Stimulated activated naive CD8-positive, alpha-beta T cell treated with anti-CD3 and anti-CD28 coated beads, Interleukin-15, amount 100 ng/mL, for 72 hours (primary cell): Measurements from ENCODE around the gene USP12.
A peak's percentile ranks its signal among the peaks of the same experiment; 100 is the strongest.

Source experiments
- ATAC-seq: fragments of 150-1000 bp; cut with Tn5 transposase; 2 replicates; pipeline ENCODE4 v1.10.0; 2021; ENCODE audit warnings: mild to moderate bottlenecking, moderate library complexity
- DNase-seq, 2 donors: peaks; one replicate each; pipeline ENCODE4 v3.0.0; 2021 to 2022
- H3K27ac Mint-ChIP-seq, 2 donors: one replicate each; pipeline ENCODE4 v1.8.0; 2022; ENCODE audit warnings: mild to moderate bottlenecking in 2 of 2, mixed read lengths in 2 of 2, moderate library complexity in 2 of 2
- H3K27me3 Mint-ChIP-seq: one replicate; pipeline ENCODE4 v1.8.0; 2022; ENCODE audit warnings: mixed read lengths
- H3K4me1 Mint-ChIP-seq: one replicate; pipeline ENCODE4 v1.8.0; 2022; ENCODE audit warnings: mild to moderate bottlenecking, mixed read lengths
- H3K4me3 Mint-ChIP-seq, 2 donors: one replicate each; pipeline ENCODE4 v1.8.0; 2022; ENCODE audit warnings: mild to moderate bottlenecking in 2 of 2, mixed read lengths in 2 of 2, moderate library complexity in 1 of 2
- H3K9me3 Mint-ChIP-seq, 2 donors: one replicate each; pipeline ENCODE4 v1.8.0; 2022; ENCODE audit warnings: mixed read lengths in 2 of 2

The USP12 gene

DNA sequence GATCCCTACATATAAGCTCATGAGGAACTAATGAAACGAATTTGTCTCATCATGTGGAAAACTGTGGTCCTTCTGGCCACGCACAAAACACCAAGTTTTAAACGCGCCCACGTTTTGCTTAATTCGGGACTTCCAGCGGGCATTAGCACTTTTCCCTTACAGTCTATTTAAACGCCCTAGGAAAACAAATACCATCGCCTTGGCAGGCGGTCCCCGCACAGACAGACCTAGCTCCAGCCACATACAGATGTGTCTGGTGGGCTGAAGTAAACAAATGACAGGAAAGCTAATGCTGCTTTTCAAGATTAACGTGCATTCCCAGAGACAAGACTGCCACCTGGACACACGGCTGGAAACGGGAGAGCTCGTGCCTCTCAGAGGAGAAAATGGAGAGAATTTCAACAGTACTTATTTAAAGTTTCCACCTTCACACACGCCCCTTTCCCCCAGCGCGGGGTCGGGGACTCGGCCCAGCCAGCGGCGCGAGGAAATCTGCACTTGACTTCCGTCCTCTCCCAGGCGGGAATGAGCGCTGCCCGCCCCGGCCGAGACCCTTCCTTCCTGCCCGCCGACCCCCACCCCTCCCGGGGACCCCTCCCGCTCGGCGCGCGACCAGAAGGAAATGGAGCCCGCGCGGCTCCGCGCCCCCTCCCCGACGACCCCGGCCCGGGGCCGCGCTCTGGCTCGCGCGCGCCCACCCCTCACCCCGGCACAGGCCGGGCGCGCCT lies 931 bp downstream of the USP12 start:
- Mint-ChIP-seq H3K9me3 (no peaks in the 10 kb centered on the region), H3K4me3 (peak overlapping the region; percentile 89 to 97), H3K27ac (peak overlapping the region; percentile 99), H3K4me1 (peaks cover 64% of the 10 kb centered on the region), H3K27me3 (no peaks in the 10 kb centered on the region)
- DNase-seq (peak; percentile 48 to 53), ATAC-seq (peak; percentile 11)

DNA sequence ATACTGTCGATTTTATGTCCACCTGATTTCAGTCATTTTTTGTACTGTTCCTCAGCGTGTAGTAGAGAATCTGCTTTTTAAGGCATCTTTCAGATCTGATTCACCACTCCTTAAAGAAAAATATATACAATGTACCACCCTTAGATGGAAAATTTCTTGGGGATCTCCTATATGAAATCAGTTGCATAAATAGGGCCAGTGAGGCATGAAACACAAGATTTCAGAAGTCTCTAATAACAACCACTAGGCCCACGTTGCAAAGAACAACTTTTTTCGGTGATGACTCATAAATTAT lies 1.4 kb downstream of the USP12 start:
- Mint-ChIP-seq H3K9me3 (no peaks in the 10 kb centered on the region), H3K27me3 (no peaks in the 10 kb centered on the region), H3K27ac (peak overlapping the region; percentile 99), H3K4me1 (peaks cover 68% of the 10 kb centered on the region), H3K4me3 (peak overlapping the region; percentile 89 to 97)
- DNase-seq: no peak
- ATAC-seq: peak; percentile 36

DNA sequence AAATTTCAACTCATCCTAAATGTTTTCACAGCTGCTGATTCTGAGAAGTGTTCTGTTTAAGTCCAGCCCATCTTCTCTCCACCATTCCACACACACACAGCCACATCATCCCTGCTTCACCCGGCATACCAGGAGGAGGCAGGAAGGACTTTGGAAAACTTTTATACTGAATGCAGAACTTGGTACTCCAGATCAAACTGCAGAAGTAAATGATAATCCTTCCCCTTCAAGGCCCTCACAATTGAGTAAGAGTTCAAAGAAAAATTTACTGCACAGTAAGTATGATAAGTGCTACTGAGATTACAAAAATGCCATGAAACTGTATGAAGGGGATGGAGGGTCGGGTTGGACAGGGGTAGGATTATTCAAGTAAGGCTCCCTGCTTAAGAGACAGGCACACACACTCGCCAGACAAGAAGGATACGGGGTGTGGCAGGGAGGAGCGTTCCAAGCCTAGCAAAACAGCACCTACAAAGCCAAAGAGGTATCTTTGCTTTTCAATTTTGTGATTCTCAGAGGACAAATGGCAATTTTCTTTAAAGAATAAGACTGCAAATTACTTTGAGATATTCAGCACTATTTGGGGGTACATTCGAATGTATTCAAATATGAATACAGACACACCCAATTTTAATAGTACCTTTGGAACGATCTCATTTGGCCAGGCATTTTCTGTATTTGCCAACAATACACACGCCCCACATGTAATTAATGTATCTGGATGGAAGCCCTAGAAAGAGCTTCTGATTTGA lies 2.5 kb downstream of the USP12 start:
- Mint-ChIP-seq H3K4me1 (peaks cover 62% of the 10 kb centered on the region), H3K27ac (peak overlapping the region; percentile 49 to 90), H3K27me3 (no peaks in the 10 kb centered on the region), H3K4me3 (peak overlapping the region; percentile 89 to 97), H3K9me3 (no peaks in the 10 kb centered on the region)
- ATAC-seq (no peak), DNase-seq (no peak)

DNA sequence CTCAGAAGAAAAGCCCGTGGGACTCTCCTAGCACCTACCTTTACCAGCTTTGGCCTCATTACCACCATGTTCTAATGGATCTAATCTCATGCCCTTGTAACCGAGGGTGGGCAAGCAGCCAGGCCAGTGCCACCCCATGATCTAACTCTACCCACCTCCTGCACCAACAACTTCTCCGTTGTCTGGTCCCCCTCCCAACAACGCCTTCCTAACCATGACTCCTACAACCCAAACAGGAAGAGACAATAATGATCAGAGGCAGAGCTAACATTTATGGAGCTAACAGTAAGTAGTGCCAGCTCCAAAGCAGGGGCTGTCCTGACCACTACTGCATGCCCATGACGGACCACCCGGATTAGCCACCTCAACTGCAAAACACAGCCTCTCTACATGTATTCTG lies 3.5 kb downstream of the USP12 start:
- H3K27ac Mint-ChIP-seq: peak overlapping the region in 1 of 2 donors; percentile 46
- H3K4me3 Mint-ChIP-seq: peak overlapping the region; percentile 75 to 97
- H3K27me3 Mint-ChIP-seq: no peaks in the 10 kb centered on the region
- ATAC-seq (no peak), DNase-seq (no peak)
- no peaks in the 10 kb centered on the region for H3K9me3 Mint-ChIP-seq
- H3K4me1 Mint-ChIP-seq: peaks cover 68% of the 10 kb centered on the region

DNA sequence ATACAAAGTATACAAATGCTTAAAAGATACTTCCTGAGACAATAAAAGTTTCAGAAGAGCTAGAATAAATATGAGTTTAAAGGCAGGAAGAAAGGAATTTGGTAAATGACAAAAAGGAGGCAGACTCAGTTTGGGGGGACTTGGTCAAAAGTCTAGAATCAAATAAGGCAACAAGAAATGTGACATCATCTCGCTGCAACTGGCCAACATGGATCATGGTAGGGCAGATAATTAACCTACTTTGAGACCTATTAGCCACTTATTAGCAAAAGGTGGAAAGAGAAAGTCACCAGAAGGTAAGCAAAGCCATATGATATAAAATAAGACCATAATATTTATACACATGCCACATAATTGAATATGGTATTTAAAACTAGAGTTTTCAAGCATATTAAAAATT lies 5.3 kb downstream of the USP12 start:
- Mint-ChIP-seq H3K27ac (peak overlapping the region in 1 of 2 donors; percentile 41), H3K9me3 (no peaks in the 10 kb centered on the region), H3K4me3 (peak overlapping the region; percentile 25 to 55), H3K27me3 (no peaks in the 10 kb centered on the region), H3K4me1 (peaks cover 70% of the 10 kb centered on the region)
- no peak for ATAC-seq
- no peak for DNase-seq

DNA sequence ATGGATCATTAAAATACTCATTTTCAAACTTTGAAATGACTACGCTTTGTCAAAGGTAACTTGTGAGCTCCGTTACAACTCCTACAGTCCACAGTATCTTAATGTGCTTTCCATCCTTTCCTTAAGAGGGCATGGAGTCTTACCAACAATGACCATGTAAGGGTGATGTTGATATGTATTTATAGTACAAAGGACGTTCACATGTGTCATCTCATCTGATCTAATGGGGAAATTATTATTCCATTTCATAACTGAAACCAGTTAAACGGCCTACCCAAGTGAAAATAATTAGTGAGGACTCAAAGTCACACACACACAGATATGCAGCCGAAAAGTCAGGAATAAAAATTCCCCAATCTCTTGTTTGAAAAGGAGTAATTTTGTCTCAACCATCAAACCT lies 9.6 kb downstream of the USP12 start:
- Mint-ChIP-seq H3K4me3 (no peak overlapping the region), H3K27me3 (no peaks in the 10 kb centered on the region), H3K4me1 (peaks cover 68% of the 10 kb centered on the region), H3K27ac (no peak overlapping the region), H3K9me3 (peaks cover 0 to 7% of the 10 kb centered on the region in 2 donors)
- no peak for DNase-seq
- no peak for ATAC-seq

DNA sequence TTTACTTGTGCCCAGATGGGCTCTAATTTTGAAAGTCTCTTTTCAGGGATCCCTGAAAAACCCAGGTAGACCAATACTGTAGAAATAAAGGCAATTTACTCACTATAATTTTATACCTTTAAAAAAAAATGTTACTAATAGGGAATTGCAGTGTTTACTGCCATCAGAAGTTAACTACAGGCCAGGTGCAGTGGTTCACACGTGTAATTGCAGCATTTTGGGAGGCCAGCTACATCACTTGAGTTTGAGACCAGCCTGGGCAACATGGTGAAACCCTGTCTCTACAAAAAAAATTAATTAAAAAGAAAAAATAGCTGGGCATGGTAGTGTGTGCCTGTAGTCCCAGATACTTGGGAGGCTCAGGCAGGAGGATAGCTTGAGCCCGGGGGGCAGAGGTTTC lies 10.2 kb downstream of the USP12 start:
- H3K4me1 Mint-ChIP-seq: peaks cover 65% of the 10 kb centered on the region
- peak overlapping the region in 1 of 2 donors; percentile 28 for H3K4me3 Mint-ChIP-seq
- peaks cover 5 to 7% of the 10 kb centered on the region in 2 donors for H3K9me3 Mint-ChIP-seq
- H3K27me3 Mint-ChIP-seq: no peaks in the 10 kb centered on the region
- H3K27ac Mint-ChIP-seq: no peak overlapping the region
- ATAC-seq: no peak
- no peak for DNase-seq

DNA sequence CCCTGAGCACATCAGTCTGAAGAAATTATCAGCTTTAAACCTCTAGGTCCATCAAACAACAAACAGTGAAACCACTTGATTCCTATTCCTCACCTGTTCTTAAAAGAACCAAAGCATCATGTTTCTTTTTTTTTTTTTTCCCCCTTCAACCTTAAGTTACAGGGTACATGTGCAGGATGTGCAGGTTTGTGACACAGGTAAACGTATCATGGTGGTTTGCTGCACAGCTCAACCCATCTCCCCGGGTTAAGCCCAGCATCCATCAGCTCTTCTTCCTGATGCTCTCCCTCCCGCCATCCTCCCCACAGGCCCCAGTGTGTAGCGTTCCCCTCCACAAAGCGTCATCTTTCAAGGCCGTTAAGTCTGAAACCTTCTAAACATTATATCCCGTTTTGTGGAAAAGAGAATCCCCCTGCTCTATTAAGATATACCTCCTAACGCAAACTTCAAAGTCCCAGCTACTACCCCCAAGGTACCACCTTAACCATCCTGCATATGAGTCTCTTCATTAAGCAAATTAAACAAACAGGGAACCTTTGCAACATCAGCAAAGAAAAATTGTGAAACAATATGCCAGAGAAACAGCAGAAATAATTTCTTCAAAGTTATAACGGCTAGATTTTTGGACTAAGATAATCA lies 10.8 kb downstream of the USP12 start:
- peaks cover 7 to 11% of the 10 kb centered on the region in 2 donors for H3K9me3 Mint-ChIP-seq
- peak overlapping the region; percentile 28 to 55 for H3K4me3 Mint-ChIP-seq
- no peaks in the 10 kb centered on the region for H3K27me3 Mint-ChIP-seq
- peaks cover 66% of the 10 kb centered on the region for H3K4me1 Mint-ChIP-seq
- ATAC-seq (no peak), DNase-seq (no peak)
- no peak overlapping the region for H3K27ac Mint-ChIP-seq

DNA sequence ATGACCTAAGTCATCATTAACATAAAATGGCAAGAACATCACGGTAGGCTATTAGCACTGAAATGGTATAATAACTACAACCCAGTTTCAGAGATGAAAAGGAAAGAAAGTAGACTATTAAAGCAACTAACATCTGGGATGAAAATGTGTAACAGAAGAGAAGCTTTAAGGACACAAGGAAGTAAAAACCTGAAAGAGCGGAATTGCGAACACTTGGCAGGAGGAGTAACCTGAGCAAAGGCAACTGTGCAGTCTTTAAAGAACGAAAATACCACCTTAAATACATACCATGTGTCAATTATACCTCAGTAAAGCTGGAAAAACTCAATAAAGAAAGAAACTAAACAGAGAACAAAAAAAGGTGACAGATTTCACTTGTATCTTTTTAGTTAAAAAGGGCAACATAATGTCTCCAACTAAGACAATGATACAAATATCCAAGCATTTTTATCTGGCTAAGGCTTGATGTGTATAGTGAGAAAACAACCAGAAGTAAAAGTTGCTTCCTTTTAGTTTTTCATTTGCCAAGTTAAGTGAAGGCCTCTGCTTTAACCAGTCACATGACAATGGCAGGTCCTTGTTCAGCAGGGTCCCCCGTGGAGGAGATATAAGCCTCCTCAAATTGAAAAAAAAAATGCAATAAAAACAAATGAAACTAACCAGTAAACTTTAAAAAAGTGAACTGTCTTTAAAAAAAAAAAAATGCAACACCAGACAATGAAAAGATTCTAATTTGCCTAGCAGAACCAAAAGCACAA lies 11.6 kb downstream of the USP12 start:
- peaks cover 60% of the 10 kb centered on the region for H3K4me1 Mint-ChIP-seq
- DNase-seq (no peak), ATAC-seq (no peak)
- no peaks in the 10 kb centered on the region for H3K27me3 Mint-ChIP-seq
- peaks cover 7 to 11% of the 10 kb centered on the region in 2 donors for H3K9me3 Mint-ChIP-seq
- no peak overlapping the region for H3K27ac Mint-ChIP-seq
- H3K4me3 Mint-ChIP-seq: peak overlapping the region in 1 of 2 donors; percentile 10

DNA sequence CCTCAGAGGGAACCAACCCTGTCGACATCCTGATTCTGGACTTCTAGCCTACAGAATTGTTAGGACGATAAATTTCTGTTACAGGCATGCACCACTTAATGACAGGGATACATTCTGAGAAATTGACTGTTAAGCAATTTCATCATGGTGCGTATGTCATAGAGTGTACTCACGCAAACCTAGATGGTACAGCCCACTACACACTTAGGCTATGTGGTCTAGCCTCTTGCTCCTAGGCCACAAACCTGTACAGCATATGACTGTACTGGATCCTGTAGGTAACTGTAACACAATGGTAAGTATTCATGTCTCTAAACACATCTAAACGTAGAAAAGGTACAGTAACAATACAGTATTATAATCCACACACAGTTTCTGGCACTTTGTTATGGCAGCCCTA lies 13.3 kb downstream of the USP12 start:
- Mint-ChIP-seq H3K9me3 (peaks cover 7 to 11% of the 10 kb centered on the region in 2 donors), H3K27me3 (no peaks in the 10 kb centered on the region), H3K4me1 (peaks cover 60% of the 10 kb centered on the region), H3K4me3 (no peak overlapping the region), H3K27ac (no peak overlapping the region)
- ATAC-seq: peak; percentile 67
- no peak for DNase-seq

DNA sequence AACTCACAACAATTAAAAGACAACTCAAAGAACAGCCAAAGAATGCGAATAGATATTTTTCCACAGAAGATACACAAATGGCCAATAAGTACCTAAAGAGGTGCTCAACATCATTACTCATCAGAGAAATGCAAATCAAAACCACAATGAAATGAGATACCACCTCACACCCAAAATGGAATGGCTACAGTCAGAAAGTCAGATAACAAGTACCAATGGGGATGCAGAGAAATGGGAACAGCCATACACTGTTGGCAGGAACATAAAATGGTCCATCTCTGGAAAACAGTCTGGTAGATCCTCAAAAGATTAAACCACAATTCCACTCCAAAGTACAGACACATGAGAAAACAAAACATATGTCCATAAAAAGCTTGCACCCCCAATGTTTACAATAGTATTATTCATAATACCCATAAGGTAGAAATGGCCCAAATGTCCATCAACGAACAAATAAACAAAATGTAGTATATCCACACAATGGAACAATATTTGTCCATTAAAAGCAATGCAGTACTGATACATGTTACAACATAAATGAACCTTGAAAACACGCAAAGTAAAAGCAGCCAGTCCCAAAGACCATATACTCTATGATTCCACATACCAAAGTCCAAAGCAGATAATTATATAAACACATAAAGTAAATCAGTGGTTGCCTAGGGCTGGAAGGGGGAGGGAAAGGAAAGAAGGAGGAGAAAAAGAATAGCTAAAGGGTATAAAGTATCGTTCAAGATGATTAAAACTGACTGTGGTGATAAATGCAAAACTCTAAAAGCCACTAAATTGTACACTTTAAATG lies 19.6 kb downstream of the USP12 start:
- Mint-ChIP-seq H3K4me1 (peaks cover 70% of the 10 kb centered on the region), H3K4me3 (peak overlapping the region; percentile 48 to 55), H3K27me3 (no peaks in the 10 kb centered on the region), H3K9me3 (peaks cover 0 to 11% of the 10 kb centered on the region in 2 donors), H3K27ac (peak overlapping the region in 1 of 2 donors; percentile 76)
- ATAC-seq (peak; percentile 84), DNase-seq (no peak)

DNA sequence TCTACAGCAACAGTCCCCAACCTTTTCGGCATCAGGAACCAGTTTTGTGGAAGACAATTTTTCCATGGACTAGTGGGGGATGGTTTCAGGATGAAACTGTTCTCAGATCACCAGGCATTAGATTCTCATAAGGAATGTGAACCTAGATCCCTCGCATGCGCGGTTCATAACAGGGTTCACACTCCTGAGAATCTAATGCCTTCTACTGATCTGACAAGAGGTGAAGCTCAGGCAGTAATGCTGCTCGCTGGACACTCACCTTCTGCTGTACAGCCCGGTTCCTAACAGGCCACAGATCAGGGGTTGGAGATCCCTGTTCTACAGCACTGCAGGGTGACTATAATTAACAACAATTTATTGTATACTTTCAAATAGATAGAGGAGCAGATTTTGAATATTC lies 21.9 kb downstream of the USP12 start:
- no peaks in the 10 kb centered on the region for H3K9me3 Mint-ChIP-seq
- no peak overlapping the region for H3K27ac Mint-ChIP-seq
- H3K4me1 Mint-ChIP-seq: peaks cover 83% of the 10 kb centered on the region
- no peak overlapping the region for H3K4me3 Mint-ChIP-seq
- ATAC-seq (no peak), DNase-seq (no peak)
- no peaks in the 10 kb centered on the region for H3K27me3 Mint-ChIP-seq

DNA sequence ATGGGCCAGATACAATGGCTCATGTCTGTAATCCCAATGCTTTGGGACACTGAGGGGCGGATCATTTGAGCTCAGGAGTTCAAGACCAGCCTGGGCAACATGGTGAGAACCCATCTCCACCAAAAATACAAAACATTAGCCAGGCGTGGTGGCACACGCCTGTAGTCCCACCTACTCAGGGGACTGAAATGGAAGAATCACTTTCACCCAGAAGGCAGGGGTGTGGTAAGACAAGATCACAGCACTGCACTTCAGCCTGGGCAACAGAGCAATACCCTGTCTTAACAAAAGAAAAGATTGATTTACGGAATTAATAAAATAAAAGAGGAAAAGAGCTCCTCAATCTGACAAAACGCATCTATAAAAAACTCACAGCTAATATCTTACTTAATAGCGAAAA lies 22.7 kb downstream of the USP12 start:
- peak overlapping the region; percentile 49 to 58 for H3K4me3 Mint-ChIP-seq
- H3K27me3 Mint-ChIP-seq: no peaks in the 10 kb centered on the region
- no peaks in the 10 kb centered on the region for H3K9me3 Mint-ChIP-seq
- ATAC-seq: peak; percentile 56
- peak overlapping the region in 1 of 2 donors; percentile 32 for H3K27ac Mint-ChIP-seq
- no peak for DNase-seq
- peaks cover 83% of the 10 kb centered on the region for H3K4me1 Mint-ChIP-seq

DNA sequence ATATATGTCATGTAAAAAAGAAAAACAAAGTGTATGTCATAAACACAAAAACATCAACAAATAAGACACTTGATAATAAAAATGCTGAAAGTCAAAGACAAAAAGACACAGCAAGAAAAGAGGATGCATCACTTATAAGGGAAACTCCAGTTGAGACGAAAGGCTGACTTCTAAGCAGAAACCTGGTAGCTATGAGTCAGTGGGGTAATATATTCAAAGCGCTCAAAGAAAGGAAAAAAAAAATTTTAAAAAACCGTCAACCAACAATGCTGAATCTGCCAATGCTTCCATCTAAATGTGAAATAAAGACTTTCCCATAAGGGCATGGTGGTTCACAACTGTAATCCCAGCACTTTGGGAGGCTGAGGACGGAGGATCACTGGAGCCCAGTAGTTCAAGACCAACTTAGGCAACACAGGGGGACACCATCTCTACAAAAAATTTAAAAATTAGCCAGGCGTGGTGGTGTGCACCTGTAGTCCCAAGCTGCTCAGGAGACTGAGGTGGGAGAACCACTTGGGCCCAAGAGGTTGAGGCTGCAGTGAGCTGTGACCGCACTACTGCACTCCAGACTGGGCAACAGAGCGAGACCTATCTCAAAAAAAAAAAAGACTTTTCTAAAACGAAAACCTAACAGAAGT lies 24.0 kb downstream of the USP12 start:
- no peak for DNase-seq
- Mint-ChIP-seq H3K4me3 (peak overlapping the region; percentile 69 to 70), H3K4me1 (peaks cover 83% of the 10 kb centered on the region)

More for the DNA sequence above, 24.0 kb downstream of the USP12 start:
- H3K27ac Mint-ChIP-seq: peak overlapping the region; percentile 93 to 94
- ATAC-seq: peak; percentile 91
- H3K27me3 Mint-ChIP-seq: no peaks in the 10 kb centered on the region
- peaks cover 0 to 4% of the 10 kb centered on the region in 2 donors for H3K9me3 Mint-ChIP-seq
